PFSK-1 (cell line): ENCODE results near the gene CABLES2.

ENCODE experiments used
- FOXP2 ChIP-seq: optimal IDR thresholded peaks from 2 replicates; pipeline ENCODE3; 2011; ENCODE audit warnings: borderline replicate concordance, control low read depth, inconsistent platforms; ENCODE audit not compliant: insufficient read depth; ENCODE audit errors: extremely low read length, extremely low read depth
- POLR2AphosphoS5 ChIP-seq: IDR thresholded peaks from 2 replicates; pipeline ENCODE4 v1.6.1; 2012; ENCODE audit warnings: low read depth, mild to moderate bottlenecking, control low read depth, low read length, moderate library complexity
- REST ChIP-seq, 2 experiments: IDR thresholded peaks; 2 replicates each; pipeline versions ENCODE4 v1.6.1 to v1.8.0; 2011 to 2012; ENCODE audit warnings: low read depth in 2 of 2, low read length in 2 of 2, control low read depth in 1 of 2, inconsistent platforms in 1 of 2, mild to moderate bottlenecking in 1 of 2, moderate library complexity in 1 of 2; ENCODE audit not compliant: insufficient read depth in 1 of 2
- SIN3A ChIP-seq: IDR thresholded peaks from 2 replicates; pipeline ENCODE4 v1.6.1; 2012; ENCODE audit warnings: mild to moderate bottlenecking, low read length, moderate library complexity, borderline replicate concordance; ENCODE audit not compliant: insufficient read depth
- TAF1 ChIP-seq: IDR thresholded peaks from 2 replicates; pipeline ENCODE4 v1.6.1; 2012; ENCODE audit warnings: low read length, control low read depth, borderline replicate concordance; ENCODE audit not compliant: insufficient read depth

CABLES2 gene

GRCh38 chr20:62405108-62405980, 1.7 kb downstream of the CABLES2 start:
- TF ChIP-seq FOXP2: no peak
- TF ChIP-seq REST (IDR thresholded peaks at IDR 0.05; ENCODE audit: insufficient read depth in 1 of 2, low read depth in 2 of 2, low read length in 2 of 2): no peak
- no peak for TF ChIP-seq TAF1
- no peak for TF ChIP-seq POLR2AphosphoS5
- no peak for TF ChIP-seq SIN3A

DNA sequence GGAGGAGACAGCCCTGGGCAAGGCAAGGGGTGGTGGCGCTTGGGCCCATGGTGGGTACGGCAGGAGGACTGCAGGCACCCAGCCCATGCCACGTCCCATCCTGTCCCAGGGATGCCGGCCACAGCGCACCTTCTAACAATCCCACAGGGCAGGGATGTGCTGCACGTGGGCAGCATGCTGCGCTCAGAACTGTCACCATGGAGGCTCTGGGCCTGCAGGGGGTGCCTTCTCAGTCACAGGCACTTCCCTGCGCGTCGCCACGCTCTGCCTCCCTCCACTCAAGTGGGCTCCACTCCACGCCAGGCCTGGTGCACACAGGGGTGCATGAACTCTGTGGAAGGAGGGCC, 2.4 kb downstream of the CABLES2 start:
- TF ChIP-seq FOXP2: no peak
- TF ChIP-seq REST (IDR thresholded peaks at IDR 0.05; ENCODE audit: insufficient read depth in 1 of 2, low read depth in 2 of 2, low read length in 2 of 2): no peak
- TF ChIP-seq SIN3A: no peak
- no peak for TF ChIP-seq POLR2AphosphoS5
- no peak for TF ChIP-seq TAF1

GRCh38 chr20:62404112-62404665, 2.9 kb downstream of the CABLES2 start:
- no peak for TF ChIP-seq POLR2AphosphoS5
- TF ChIP-seq FOXP2: no peak
- TF ChIP-seq TAF1: no peak
- TF ChIP-seq SIN3A: no peak
- TF ChIP-seq REST (IDR thresholded peaks at IDR 0.05; ENCODE audit: insufficient read depth in 1 of 2, low read depth in 2 of 2, low read length in 2 of 2): no peak

DNA sequence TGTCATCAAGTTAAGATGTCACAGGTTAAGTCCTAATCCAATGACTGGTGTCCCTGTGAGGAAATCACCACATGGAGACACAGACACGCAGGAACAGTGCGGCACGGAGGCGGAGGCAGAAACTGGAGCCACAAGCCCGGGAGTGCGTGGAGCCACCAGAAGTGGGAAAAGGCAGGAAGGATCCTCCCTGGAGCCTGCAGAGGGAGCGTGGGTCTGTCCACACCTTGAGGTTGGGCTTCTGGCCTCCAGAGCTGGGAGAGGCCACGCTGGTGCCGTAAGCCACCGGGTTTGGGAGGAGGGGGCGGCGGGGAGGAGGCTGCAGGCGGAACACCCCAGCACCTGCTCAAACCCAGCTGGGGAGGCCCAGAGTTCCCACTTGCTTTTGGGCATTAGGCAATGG, 3.8 kb downstream of the CABLES2 start:
- TF ChIP-seq POLR2AphosphoS5 (no peak), SIN3A (no peak), TAF1 (no peak), FOXP2 (no peak), REST (IDR thresholded peaks at IDR 0.05; ENCODE audit: insufficient read depth in 1 of 2, low read depth in 2 of 2, low read length in 2 of 2) (no peak)
